H54 (cell line): ENCODE measurements around the gene POLDIP2.

Source experiments
- DNase-seq: peaks from one replicate; pipeline ENCODE4 v3.0.0; 2011; ENCODE audit warnings: low spot score, mixed read lengths; ENCODE audit not compliant: insufficient read length
- FAIRE-seq: peaks from 3 replicates; lab custom pipeline; 2011; peaks lifted over from hg19 to GRCh38; lab: Jason Lieb, UNC
- POLR2A ChIP-seq: IDR thresholded peaks from 2 replicates; pipeline ENCODE4 v1.6.1; 2011; ENCODE audit warnings: low read depth, mild to moderate bottlenecking, low read length

Gene POLDIP2

GRCh38 chr17:28379814-28380801 is 22.8 kb upstream of the POLDIP2 start:
- FAIRE-seq (no peak), DNase-seq (no peak)
- no peak for TF ChIP-seq POLR2A

- FAIRE-seq (no peak), DNase-seq (no peak)
- TF ChIP-seq POLR2A: no peak
Observed at GRCh38 chr17:28372945-28373274, 15.6 kb upstream of the POLDIP2 start.

GRCh38 chr17:28372203-28372944 is 15.0 kb upstream of the POLDIP2 start:
- TF ChIP-seq POLR2A: no peak
- FAIRE-seq: no peak
- DNase-seq: no peak

GRCh38 chr17:28371245-28372202 is 14.2 kb upstream of the POLDIP2 start, which contains the start of gene SARM1:
Gene SARM1 (plus strand): TSS chr17:28371694. CDS start chr17:28372033, 339 bp downstream.
- FAIRE-seq: no peak
- peak; percentile 38 for TF ChIP-seq POLR2A
- DNase-seq: peak; percentile 93

GRCh38 chr17:28370744-28371103 is 13.4 kb upstream of the POLDIP2 start:
- no peak for TF ChIP-seq POLR2A
- DNase-seq: no peak
- no peak for FAIRE-seq

GRCh38 chr17:28370035-28370743 is 12.9 kb upstream of the POLDIP2 start, which contains the start of gene VTN:
Gene VTN (minus strand): TSS chr17:28370307. CDS start chr17:28370203, 104 bp downstream.
- no peak for TF ChIP-seq POLR2A
- DNase-seq: no peak
- no peak for FAIRE-seq

GRCh38 chr17:28369684-28370034 is 12.3 kb upstream of the POLDIP2 start:
- FAIRE-seq (no peak), DNase-seq (no peak)
- TF ChIP-seq POLR2A: no peak

- no peak for DNase-seq
- no peak for FAIRE-seq
- no peak for TF ChIP-seq POLR2A
Observed at GRCh38 chr17:28368915-28369683, 11.8 kb upstream of the POLDIP2 start.

GRCh38 chr17:28368306-28368831 is 11.0 kb upstream of the POLDIP2 start:
- FAIRE-seq: no peak
- DNase-seq: no peak
- TF ChIP-seq POLR2A: no peak

GRCh38 chr17:28367641-28368305 is 10.4 kb upstream of the POLDIP2 start:
- no peak for DNase-seq
- TF ChIP-seq POLR2A: no peak
- FAIRE-seq: no peak

- no peak for DNase-seq
- FAIRE-seq: no peak
- no peak for TF ChIP-seq POLR2A
Observed at GRCh38 chr17:28366605-28367004, 9.3 kb upstream of the POLDIP2 start.
